HEK293T (cell line): Measurements from ENCODE around the gene RSPO1.

ENCODE experiments used
- FOXM1 ChIP-seq: fragments of 450-650 bp; IDR thresholded peaks from 2 replicates; pipeline ENCODE4 v1.6.1; 2017; ENCODE audit warnings: mild to moderate bottlenecking, borderline replicate concordance
- SP1 ChIP-seq: fragments of 450-650 bp; IDR thresholded peaks from 2 replicates; pipeline ENCODE4 v1.6.1; 2017
- TARDBP ChIP-seq: fragments of 450-650 bp; IDR thresholded peaks from 2 replicates; pipeline ENCODE4 v1.6.1; 2016

GRCh38 chr1:37595440-37596181 is 39.1 kb downstream of the RSPO1 start, which contains the start of gene GNL2:
- TF ChIP-seq TARDBP (no peak), SP1 (no peak), FOXM1 (no peak)
